ENCODE measurements around the gene EIF2D. TPM values are rescaled to one million over a fixed set of nuclear protein-coding genes. Genes with fewer than 3 reads are reported as not detected.
A peak's percentile ranks its signal among the peaks of the same experiment; 100 is the strongest.
"Not testable (repeated sequence)": the region's sequence is repeated elsewhere in the genome, so short reads cannot be mapped to it uniquely, and the experiment has no call there.

EIF2D gene
- total and polyA plus RNA-seq, 2 experiments from 2014 or later: 45.7 to 67.2 TPM

GRCh38 chr1:206583707-206584648 lies 28.3 kb downstream of the EIF2D start:
- Histone ChIP-seq H3K27me3 (no peaks in the 10 kb centered on the region), H3K27ac (peak overlapping the region; percentile 83), H3K4me1 (ENCODE audit: low read depth) (peaks cover 3% of the 10 kb centered on the region), H3K4me3 (no peak overlapping the region), H3K9me3 (ENCODE audit: low read depth) (no peaks in the 10 kb centered on the region), H3K36me3 (peaks cover 41% of the 10 kb centered on the region)
- TF ChIP-seq CTCF (IDR thresholded peaks at IDR 0.05; ENCODE audit: low read depth, low read length): peak; percentile 94
- peak; percentile 78 to 79 for DNase-seq (ENCODE audit: low read depth in 1 of 2, low spot score in 1 of 2)

GRCh38 chr1:206582971-206583706 lies 29.1 kb downstream of the EIF2D start:
- no peak for DNase-seq (ENCODE audit: low read depth in 1 of 2, low spot score in 1 of 2)
- peaks cover 3% of the 10 kb centered on the region for H3K4me1 ChIP-seq (ENCODE audit: low read depth)
- no peak for TF ChIP-seq CTCF (IDR thresholded peaks at IDR 0.05; ENCODE audit: low read depth, low read length)
- peak overlapping the region; percentile 83 for H3K27ac ChIP-seq
- H3K27me3 ChIP-seq: no peaks in the 10 kb centered on the region
- no peaks in the 10 kb centered on the region for H3K9me3 ChIP-seq (ENCODE audit: low read depth)
- H3K4me3 ChIP-seq: no peak overlapping the region
- H3K36me3 ChIP-seq: peaks cover 33% of the 10 kb centered on the region

- DNase-seq (ENCODE audit: low read depth in 1 of 2, low spot score in 1 of 2): no peak
- H3K27ac ChIP-seq: no peak overlapping the region
Observed at GRCh38 chr1:206582537-206582936, 29.7 kb downstream of the EIF2D start.

GRCh38 chr1:206581571-206581981 lies 30.7 kb downstream of the EIF2D start:
- Histone ChIP-seq H3K9me3 (ENCODE audit: low read depth) (no peaks in the 10 kb centered on the region), H3K27ac (no peak overlapping the region), H3K27me3 (no peaks in the 10 kb centered on the region), H3K36me3 (peaks cover 20% of the 10 kb centered on the region), H3K4me3 (no peak overlapping the region), H3K4me1 (ENCODE audit: low read depth) (peaks cover 3% of the 10 kb centered on the region)
- DNase-seq (ENCODE audit: low read depth in 1 of 2, low spot score in 1 of 2): peak in 1 of 2 donors; percentile 38
- no peak for TF ChIP-seq CTCF (IDR thresholded peaks at IDR 0.05; ENCODE audit: low read depth, low read length)

More at GRCh38 chr1:206582537-206582936, 29.7 kb downstream of the EIF2D start:
- Histone ChIP-seq H3K4me3 (no peak overlapping the region), H3K27me3 (no peaks in the 10 kb centered on the region), H3K36me3 (peaks cover 28% of the 10 kb centered on the region), H3K9me3 (ENCODE audit: low read depth) (no peaks in the 10 kb centered on the region), H3K4me1 (ENCODE audit: low read depth) (peaks cover 3% of the 10 kb centered on the region)
- TF ChIP-seq CTCF (IDR thresholded peaks at IDR 0.05; ENCODE audit: low read depth, low read length): no peak

GRCh38 chr1:206581114-206581497 lies 31.2 kb downstream of the EIF2D start:
- not testable (repeated sequence) for H3K27ac ChIP-seq; H3K27me3 ChIP-seq; DNase-seq (ENCODE audit: low read depth in 1 of 2, low spot score in 1 of 2); H3K4me3 ChIP-seq; H3K9me3 ChIP-seq (ENCODE audit: low read depth); H3K4me1 ChIP-seq (ENCODE audit: low read depth)
- H3K36me3 ChIP-seq: peaks cover 20% of the 10 kb centered on the region

Measured in cardiac muscle cell (in vitro differentiated cells and primary cell).